Stimulated activated CD4-positive, alpha-beta T cell treated with anti-CD3 and anti-CD28 coated beads, Interleukin-1b, Interleukin-23, amount 100 ng/mL, for 24 hours (primary cell): ENCODE results near the gene PPEF1.
"Not testable (repeated sequence)": the region's sequence is repeated elsewhere in the genome, so short reads cannot be mapped to it uniquely, and the experiment has no call there.

Source experiments
- DNase-seq, 4 experiments: peaks; one replicate each; pipeline ENCODE4 v3.0.0-alpha.2; 2020; ENCODE audit warnings: low read depth in 4 of 4, low spot score in 1 of 4

PPEF1 gene

GRCh38 chrX:18702362-18703195, 4.9 kb upstream of the PPEF1 start:
- DNase-seq: no peak

GRCh38 chrX:18709833-18710232, 2.4 kb downstream of the PPEF1 start:
- no peak for DNase-seq

- no peak for DNase-seq
These were observed 7.5 kb downstream of the PPEF1 start for GRCh38 chrX:18714910-18715309.

GRCh38 chrX:18719852-18720251, 12.4 kb downstream of the PPEF1 start:
- no peak for DNase-seq

- no peak for DNase-seq
These were observed 14.4 kb downstream of the PPEF1 start for GRCh38 chrX:18721683-18722499.

- DNase-seq: no peak
These were observed 15.1 kb downstream of the PPEF1 start for GRCh38 chrX:18722500-18723071.

GRCh38 chrX:18725310-18725943, 18.0 kb downstream of the PPEF1 start:
- DNase-seq: no peak

- no peak for DNase-seq
These were observed 25.8 kb downstream of the PPEF1 start for GRCh38 chrX:18733287-18733686.

- not testable (repeated sequence) for DNase-seq
These were observed 32.2 kb downstream of the PPEF1 start for GRCh38 chrX:18739609-18740008.

GRCh38 chrX:18748499-18748898, 41.1 kb downstream of the PPEF1 start:
- DNase-seq: no peak

- DNase-seq: no peak
These were observed 46.2 kb downstream of the PPEF1 start for GRCh38 chrX:18753631-18754030.

GRCh38 chrX:18755651-18756050, 48.2 kb downstream of the PPEF1 start:
- DNase-seq: no peak

- no peak for DNase-seq
These were observed 50.8 kb downstream of the PPEF1 start for GRCh38 chrX:18757956-18758932.

- DNase-seq: no peak
These were observed 54.3 kb downstream of the PPEF1 start for GRCh38 chrX:18761750-18762149.

GRCh38 chrX:18763106-18763505, 55.7 kb downstream of the PPEF1 start:
- not testable (repeated sequence) for DNase-seq

- DNase-seq: no peak
These were observed 61.9 kb downstream of the PPEF1 start for GRCh38 chrX:18769364-18769763.

GRCh38 chrX:18769812-18770573, 62.5 kb downstream of the PPEF1 start:
- no peak for DNase-seq

- DNase-seq: no peak
These were observed 82.5 kb downstream of the PPEF1 start for GRCh38 chrX:18789916-18790315.

GRCh38 chrX:18792828-18793227, 85.4 kb downstream of the PPEF1 start:
- no peak for DNase-seq
